Activated T-helper 17 cell treated with anti-CD3 and anti-CD28 coated beads, Interleukin-2, amount 50 U/mL, for 72 hours (primary cell): ENCODE data around the gene AP1G2. TPM values are rescaled to one million over a fixed set of nuclear protein-coding genes. Genes with fewer than 3 reads are reported as not detected.
A peak's percentile ranks its signal among the peaks of the same experiment; 100 is the strongest.

Experiments used
- ATAC-seq: fragments of 150-1000 bp; cut with Tn5 transposase; replicated peaks from 2 replicates; pipeline ENCODE4 v1.10.0; 2021; ENCODE audit warnings: mild to moderate bottlenecking, moderate library complexity
- H3K27ac Mint-ChIP-seq: one replicate; pipeline ENCODE4 v1.8.0; 2022; ENCODE audit warnings: mixed read lengths
- H3K27me3 Mint-ChIP-seq: one replicate; pipeline ENCODE4 v1.8.0; 2022; ENCODE audit warnings: mixed read lengths
- H3K36me3 Mint-ChIP-seq: one replicate; pipeline ENCODE4 v1.8.0; 2022; ENCODE audit warnings: low read depth, mild to moderate bottlenecking, mixed read lengths
- H3K4me1 Mint-ChIP-seq: one replicate; pipeline ENCODE4 v1.8.0; 2022; ENCODE audit warnings: mixed read lengths
- H3K4me3 Mint-ChIP-seq: one replicate; pipeline ENCODE4 v1.8.0; 2022; ENCODE audit warnings: mild to moderate bottlenecking, mixed read lengths
- H3K9me3 Mint-ChIP-seq: one replicate; pipeline ENCODE4 v1.8.0; 2022; ENCODE audit warnings: mixed read lengths
- total RNA-seq, 2 donors: library from RNA; stranded (reverse); gene quantifications; one replicate each; pipeline ENCODE4 v1.2.3, GENCODE V29; 2022

The AP1G2 gene
- total RNA-seq, 2 donors from 2014 or later, result 199 to 312 TPM

DNA sequence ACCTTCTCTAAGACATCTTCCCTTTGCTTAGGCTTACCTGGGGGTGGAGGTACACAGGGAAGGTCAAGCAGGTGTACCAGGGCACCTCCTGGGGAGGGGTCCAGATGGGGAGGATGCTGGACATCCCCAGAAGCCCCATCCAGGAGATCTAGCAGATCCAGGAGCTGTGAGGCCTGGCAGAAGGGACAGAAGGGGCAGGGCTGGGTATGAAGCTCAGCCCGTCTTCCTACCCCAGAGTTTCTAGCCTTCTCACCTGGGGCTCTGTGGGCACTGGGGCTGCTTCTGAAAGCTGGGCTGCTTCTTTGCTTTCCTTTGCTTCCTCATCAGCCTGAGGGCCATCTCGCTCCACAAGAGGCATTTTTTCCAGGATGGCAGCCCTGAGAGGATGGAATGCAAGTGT is 6.3 kb downstream of the AP1G2 start:
- H3K36me3 Mint-ChIP-seq, result peaks cover 89% of the 10 kb centered on the region
- ATAC-seq, result no peak
- H3K4me1 Mint-ChIP-seq, result peaks cover 31% of the 10 kb centered on the region
- H3K9me3 Mint-ChIP-seq, result no peaks in the 10 kb centered on the region
- H3K27ac Mint-ChIP-seq, result peak overlapping the region; percentile 76
- no peaks in the 10 kb centered on the region for H3K27me3 Mint-ChIP-seq
- H3K4me3 Mint-ChIP-seq, result no peak overlapping the region

DNA sequence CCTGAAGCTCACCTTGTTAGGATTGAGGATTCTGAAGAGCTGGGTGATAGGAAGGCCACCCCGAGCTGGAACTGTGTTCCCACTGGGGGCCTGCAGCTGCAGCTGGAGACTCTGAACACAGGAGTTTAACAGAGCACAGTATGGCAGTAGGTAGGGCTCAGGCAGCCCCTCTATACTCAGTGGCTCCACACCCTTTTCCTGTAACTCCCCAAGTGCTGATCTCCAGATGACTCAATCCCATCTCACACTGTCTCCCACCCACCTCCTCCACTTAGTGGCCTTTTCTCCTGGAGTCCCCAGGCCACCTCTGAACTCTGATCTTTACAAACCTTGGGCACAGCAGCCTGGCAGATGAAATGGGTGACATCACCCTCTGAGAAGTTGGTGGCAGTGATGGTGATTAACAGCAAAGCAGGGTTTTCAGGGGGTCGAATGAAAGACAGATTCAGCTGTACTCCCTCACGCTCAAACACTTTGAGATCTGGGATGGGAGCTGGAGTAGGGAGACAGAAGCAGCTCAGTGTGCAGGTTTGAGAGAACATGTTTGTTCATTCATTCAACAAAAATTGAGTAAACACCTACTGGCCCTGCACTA is 7.6 kb downstream of the AP1G2 start:
- Mint-ChIP-seq H3K36me3 (peaks cover 77% of the 10 kb centered on the region), H3K27ac (peak overlapping the region; percentile 76), H3K27me3 (no peaks in the 10 kb centered on the region), H3K9me3 (no peaks in the 10 kb centered on the region), H3K4me1 (peaks cover 37% of the 10 kb centered on the region), H3K4me3 (no peak overlapping the region)
- ATAC-seq, result no peak

DNA sequence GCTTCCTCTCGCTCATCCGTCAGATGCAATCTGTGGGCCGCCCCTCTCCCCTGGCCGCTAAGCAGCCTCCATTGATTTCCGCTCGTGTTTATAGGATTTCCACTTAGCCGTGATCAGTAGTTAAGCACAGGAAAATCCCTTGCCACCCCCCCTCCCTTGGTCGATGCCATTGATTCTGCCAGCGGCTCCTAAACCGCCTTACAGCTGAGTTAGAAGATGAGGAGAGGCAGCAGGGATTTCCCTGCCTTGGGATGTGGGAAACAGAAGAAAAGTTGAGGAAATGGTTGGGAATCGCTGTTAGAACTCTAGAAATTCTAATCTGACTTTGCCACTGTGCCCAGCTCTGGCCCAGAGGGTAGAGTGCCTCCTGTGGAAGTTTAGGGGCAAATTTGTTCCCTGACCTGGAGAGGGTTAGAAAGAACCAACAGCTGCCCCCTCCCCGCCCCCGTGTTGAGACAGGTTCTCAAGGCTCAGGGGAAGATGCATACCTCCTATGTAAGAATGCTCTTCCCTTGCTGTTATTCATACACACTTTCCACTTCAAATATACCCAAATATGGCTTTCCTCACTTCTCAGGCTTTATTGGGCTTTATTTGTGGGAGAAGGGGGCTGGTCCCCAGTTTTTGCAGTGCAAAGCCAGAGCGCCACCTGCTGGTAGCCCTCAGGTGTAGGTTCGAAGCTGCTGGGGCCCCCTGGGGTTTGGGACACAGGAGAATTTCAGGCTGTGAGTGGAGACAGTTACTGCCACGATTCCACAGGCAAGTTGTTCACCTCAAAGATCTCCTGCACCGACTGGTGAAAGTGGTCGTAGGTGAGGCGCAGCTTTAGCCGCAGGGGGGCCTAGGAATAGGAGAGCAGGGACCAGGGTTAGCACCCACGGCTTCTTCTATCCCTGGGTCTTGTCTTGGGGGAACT is 8.3 kb downstream of the AP1G2 start:
- H3K27me3 Mint-ChIP-seq, result no peaks in the 10 kb centered on the region
- ATAC-seq, result no peak
- H3K4me1 Mint-ChIP-seq, result peaks cover 37% of the 10 kb centered on the region
- H3K36me3 Mint-ChIP-seq, result peaks cover 69% of the 10 kb centered on the region
- peak overlapping the region; percentile 76 for H3K27ac Mint-ChIP-seq
- H3K9me3 Mint-ChIP-seq, result no peaks in the 10 kb centered on the region
- peak overlapping the region; percentile 90 for H3K4me3 Mint-ChIP-seq

DNA sequence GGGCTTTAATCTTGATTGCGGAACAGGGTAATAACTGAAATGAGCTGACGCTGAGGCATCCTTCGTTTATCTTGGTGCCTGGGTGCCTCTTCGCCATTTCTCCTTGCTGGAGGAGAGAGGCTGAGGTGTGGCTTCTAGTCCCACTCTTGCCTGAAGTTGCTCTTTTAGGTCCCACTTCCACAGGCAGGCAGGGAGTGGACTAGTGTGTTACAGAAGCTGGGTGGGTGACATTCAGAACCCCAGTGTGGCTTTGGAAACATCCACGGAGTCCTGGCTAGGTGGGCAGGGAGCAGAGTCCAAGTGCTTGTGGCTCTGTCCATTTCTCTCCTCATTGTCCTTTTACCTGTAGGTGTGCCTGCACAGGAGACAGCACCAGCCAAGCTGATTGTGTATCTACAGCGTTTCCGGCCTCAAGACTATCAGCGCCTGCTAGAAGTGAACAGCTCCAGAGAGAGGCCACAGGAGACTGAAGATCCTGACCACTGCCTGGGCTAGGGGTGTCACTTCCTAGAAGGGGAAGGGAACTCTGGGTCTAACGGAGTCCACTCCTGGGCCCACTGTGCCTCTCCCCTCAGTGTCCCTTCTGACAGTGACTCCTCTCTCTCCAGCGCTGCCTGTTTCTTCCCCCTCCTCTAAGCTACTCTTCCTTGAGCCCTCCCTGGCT is 9.1 kb downstream of the AP1G2 start:
- no peak for ATAC-seq
- H3K4me3 Mint-ChIP-seq, result peak overlapping the region; percentile 90
- H3K27me3 Mint-ChIP-seq, result no peaks in the 10 kb centered on the region
- peaks cover 61% of the 10 kb centered on the region for H3K36me3 Mint-ChIP-seq
- H3K27ac Mint-ChIP-seq, result no peak overlapping the region
- H3K4me1 Mint-ChIP-seq, result peaks cover 37% of the 10 kb centered on the region
- no peaks in the 10 kb centered on the region for H3K9me3 Mint-ChIP-seq

DNA sequence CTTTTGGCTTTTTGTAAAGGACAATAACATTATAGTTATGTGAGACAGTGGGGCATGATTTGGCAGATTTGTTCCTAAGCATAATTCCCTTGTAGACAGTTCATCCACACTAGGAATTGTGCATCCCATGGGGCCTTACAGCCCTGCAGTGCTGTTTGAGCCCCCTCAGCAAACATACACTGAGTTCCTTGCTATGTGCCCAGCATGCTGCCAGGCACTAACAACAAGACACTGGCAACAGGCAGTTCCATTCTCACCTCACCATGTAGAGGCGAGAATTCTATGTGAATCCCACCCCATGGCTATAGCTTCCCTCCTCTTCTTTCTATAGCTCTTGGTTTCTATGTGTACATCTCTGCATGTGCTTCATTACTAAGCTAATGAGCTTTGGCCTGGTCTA is 9.6 kb downstream of the AP1G2 start:
- Mint-ChIP-seq H3K27me3 (no peaks in the 10 kb centered on the region), H3K36me3 (peaks cover 56% of the 10 kb centered on the region), H3K4me3 (peak overlapping the region; percentile 90), H3K9me3 (no peaks in the 10 kb centered on the region), H3K4me1 (peaks cover 34% of the 10 kb centered on the region), H3K27ac (peak overlapping the region; percentile 71)
- ATAC-seq, result no peak

DNA sequence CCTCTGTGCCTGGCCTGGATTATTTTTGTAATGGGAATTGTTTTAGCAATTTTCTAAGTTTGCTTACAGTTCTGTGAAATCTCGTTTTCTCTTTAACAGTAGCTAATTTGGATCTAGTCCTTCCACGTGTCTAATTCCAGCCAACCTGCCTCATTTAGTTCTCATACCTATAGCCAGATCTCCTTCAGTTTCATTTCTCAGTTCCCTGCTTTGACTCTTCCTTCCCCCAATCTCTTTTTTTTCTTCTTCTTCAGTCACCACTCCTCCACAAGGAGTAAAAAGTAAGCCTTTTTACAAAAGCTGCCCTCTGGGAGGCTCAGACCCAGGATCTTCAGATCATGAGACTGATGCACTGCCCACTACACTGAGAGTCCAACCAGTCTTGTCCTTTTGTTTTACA is 10.1 kb downstream of the AP1G2 start:
- H3K27me3 Mint-ChIP-seq, result no peaks in the 10 kb centered on the region
- peaks cover 31% of the 10 kb centered on the region for H3K4me1 Mint-ChIP-seq
- peaks cover 52% of the 10 kb centered on the region for H3K36me3 Mint-ChIP-seq
- H3K27ac Mint-ChIP-seq, result peak overlapping the region; percentile 71
- H3K4me3 Mint-ChIP-seq, result peak overlapping the region; percentile 90
- ATAC-seq, result no peak
- no peaks in the 10 kb centered on the region for H3K9me3 Mint-ChIP-seq

DNA sequence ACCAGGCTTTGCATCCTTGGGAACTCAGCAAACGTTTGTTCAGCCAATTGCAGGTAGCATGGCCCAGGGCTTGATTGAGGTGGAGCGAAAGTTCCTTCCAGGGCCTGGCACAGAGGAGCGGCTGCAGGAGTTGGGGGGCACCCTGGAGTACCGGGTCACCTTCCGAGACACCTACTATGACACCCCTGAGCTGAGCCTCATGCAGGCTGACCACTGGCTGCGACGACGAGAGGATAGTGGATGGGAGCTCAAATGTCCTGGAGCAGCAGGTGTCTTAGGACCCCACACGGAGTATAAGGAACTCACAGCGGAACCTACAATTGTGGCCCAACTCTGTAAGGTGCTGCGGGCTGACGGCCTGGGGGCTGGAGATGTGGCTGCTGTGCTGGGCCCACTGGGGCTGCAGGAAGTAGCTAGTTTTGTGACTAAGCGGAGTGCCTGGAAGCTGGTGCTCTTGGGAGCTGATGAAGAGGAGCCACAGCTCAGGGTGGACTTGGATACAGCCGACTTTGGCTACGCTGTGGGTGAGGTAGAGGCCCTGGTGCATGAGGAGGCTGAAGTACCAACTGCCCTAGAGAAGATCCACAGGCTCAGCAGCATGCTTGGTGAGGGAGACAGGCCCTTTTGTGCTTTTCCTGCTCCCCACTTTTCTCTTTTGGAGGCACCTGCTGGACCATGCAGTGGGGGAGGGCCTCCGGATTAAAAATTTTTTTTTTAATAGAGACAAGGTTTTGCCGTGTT is 10.7 kb downstream of the AP1G2 start:
- H3K9me3 Mint-ChIP-seq, result no peaks in the 10 kb centered on the region
- peak overlapping the region; percentile 71 for H3K27ac Mint-ChIP-seq
- peaks cover 45% of the 10 kb centered on the region for H3K36me3 Mint-ChIP-seq
- peaks cover 33% of the 10 kb centered on the region for H3K4me1 Mint-ChIP-seq
- H3K27me3 Mint-ChIP-seq, result no peaks in the 10 kb centered on the region
- no peak for ATAC-seq
- H3K4me3 Mint-ChIP-seq, result peak overlapping the region; percentile 90

DNA sequence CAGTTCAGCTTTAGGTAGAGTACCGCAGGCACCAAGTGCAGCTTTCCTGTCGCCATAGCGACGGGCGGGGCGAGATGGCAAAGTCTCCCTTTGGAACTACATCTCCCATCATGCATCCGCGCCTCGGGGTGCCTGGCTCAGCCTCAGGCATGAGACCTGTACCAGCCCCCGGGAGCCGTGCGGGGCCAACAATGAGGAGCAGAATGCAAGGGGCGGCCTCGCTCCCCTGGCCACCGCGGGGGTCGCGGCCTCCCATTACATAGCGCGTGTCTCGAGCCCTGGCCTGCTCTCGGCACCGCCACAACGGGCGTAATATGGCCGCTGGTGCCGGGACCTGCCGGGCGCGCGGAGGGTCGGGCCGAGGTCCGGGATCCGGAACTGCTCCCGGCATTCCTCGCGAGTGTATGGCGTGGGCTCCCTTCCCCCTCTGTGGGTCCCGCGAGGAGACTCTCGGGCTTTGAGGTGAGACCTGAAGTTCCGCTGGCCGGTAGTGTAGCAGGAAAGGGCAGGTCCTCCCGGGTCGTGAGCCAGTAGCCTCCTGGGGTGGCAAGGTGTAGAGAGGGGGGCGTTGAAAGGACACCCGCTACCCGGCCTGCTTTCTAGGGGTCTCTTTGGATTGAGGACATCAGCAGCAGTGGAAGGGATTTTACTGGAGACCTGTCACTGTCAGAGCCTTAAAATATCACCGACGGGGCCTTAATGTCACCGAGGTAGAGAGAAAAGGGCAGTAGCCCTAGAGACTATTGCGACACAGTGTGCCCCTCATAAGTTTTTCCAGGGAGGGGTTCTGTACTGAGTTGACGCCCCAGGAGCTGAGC is 11.5 kb downstream of the AP1G2 start, which contains the start of gene THTPA:
TSS of gene THTPA (plus strand) at position 390 of the 818 bp plus-strand sequence. CDS start 487 bp downstream, outside the sequence.
- Mint-ChIP-seq H3K4me1 (peaks cover 30% of the 10 kb centered on the region), H3K27ac (peak within 1 kb of the TSS; percentile 71), H3K4me3 (peak within 1 kb of the TSS; percentile 90), H3K9me3 (no peaks in the 10 kb centered on the region), H3K36me3 (peaks cover 37% of the 10 kb centered on the region), H3K27me3 (no peaks in the 10 kb centered on the region)
- ATAC-seq, result peak; percentile 85

DNA sequence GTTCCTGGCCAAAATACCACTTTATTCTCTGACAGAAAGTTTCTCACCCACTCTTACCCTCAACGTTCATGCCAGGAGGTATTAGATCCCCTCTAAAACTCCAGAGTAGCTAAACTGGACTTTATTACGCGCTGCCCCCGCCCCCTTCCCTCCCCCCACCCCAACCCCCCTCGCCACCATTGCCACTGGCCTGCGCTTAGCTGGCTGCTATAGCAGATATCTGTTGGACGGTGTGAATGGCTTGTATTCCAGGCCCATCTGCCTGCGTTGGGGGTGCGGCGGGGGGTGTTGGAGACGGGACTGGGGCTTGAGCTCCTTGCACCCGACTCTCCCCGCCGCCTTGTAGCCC is 12.1 kb downstream of the AP1G2 start:
- H3K36me3 Mint-ChIP-seq, result peaks cover 31% of the 10 kb centered on the region
- no peaks in the 10 kb centered on the region for H3K9me3 Mint-ChIP-seq
- no peaks in the 10 kb centered on the region for H3K27me3 Mint-ChIP-seq
- H3K4me1 Mint-ChIP-seq, result peaks cover 30% of the 10 kb centered on the region
- ATAC-seq, result no peak
- H3K27ac Mint-ChIP-seq, result peak overlapping the region; percentile 71
- peak overlapping the region; percentile 90 for H3K4me3 Mint-ChIP-seq

DNA sequence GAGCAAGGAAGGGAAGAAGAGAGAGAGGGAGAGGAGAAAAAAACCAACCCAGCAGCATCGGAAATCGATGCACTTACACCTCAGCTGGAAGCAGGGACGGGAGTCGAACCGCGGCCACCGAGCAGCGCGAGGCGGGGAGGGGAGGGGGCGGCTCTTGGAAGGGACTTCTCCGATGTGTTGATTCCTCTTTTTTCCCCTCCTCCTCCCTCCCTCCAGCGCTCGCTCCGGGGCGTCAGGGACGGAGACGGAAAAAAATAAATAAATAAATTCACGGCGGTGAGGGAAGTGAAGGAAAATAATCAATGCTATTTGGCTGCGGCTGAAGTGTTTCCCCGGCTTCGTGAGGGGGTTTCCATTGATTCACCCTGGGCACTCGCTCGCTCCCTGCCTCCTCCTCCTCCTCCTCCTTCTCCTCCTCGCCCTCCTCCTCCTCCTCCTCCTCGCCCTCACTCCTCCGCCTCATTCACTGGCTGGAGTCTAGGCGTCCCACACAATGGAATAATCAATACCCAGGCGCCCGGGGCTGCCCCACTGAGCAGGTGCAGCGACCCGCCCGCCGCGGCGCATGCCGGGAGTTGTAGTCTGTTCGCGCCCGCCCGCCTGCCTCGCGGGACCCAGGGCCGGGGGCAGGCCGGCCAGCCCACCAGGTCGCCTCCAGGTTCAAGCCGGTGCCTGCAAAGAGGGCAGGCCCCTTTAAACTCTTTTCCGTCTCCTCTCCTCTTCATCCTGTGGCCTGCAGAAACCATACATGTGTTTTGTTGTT is 16.1 kb downstream of the AP1G2 start, which contains the start of gene ZFHX2:
TSS of gene ZFHX2 (minus strand) at position 500 of the 763 bp plus-strand sequence. CDS start 16,440 bp downstream, outside the sequence.
- H3K27ac Mint-ChIP-seq, result no peak within 1 kb of the TSS
- H3K4me1 Mint-ChIP-seq, result peaks cover 11% of the 10 kb centered on the region
- ATAC-seq, result peak; percentile 76
- no peaks in the 10 kb centered on the region for H3K27me3 Mint-ChIP-seq
- no peaks in the 10 kb centered on the region for H3K9me3 Mint-ChIP-seq
- H3K36me3 Mint-ChIP-seq, result no peaks in the 10 kb centered on the region
- no peak within 1 kb of the TSS for H3K4me3 Mint-ChIP-seq

DNA sequence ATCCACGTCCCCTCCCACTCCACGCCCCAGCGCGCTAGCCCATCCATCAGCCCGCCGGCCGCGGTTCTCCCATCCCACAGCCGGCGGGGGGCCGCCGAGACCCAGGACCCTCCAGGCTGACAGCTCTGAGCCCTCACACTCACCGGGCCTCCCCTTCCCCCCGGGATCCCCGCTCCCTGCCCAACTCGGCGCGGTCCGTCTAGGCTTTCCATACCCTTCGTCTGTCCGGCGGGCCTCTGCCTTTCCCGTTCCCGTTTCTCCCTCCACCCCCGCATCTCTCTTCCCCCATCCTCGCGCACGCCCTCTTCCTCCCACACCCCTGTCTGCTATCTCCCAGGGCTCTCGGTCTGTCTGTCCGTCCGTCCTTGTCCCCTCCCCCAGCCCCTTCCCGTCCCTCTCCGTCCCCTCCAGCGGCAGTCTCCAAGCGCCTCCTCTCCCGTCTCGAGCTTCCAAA is 16.8 kb downstream of the AP1G2 start:
- no peak for ATAC-seq
- Mint-ChIP-seq H3K4me1 (peaks cover 10% of the 10 kb centered on the region), H3K36me3 (no peaks in the 10 kb centered on the region), H3K4me3 (no peak overlapping the region), H3K27me3 (no peaks in the 10 kb centered on the region), H3K27ac (no peak overlapping the region), H3K9me3 (no peaks in the 10 kb centered on the region)

DNA sequence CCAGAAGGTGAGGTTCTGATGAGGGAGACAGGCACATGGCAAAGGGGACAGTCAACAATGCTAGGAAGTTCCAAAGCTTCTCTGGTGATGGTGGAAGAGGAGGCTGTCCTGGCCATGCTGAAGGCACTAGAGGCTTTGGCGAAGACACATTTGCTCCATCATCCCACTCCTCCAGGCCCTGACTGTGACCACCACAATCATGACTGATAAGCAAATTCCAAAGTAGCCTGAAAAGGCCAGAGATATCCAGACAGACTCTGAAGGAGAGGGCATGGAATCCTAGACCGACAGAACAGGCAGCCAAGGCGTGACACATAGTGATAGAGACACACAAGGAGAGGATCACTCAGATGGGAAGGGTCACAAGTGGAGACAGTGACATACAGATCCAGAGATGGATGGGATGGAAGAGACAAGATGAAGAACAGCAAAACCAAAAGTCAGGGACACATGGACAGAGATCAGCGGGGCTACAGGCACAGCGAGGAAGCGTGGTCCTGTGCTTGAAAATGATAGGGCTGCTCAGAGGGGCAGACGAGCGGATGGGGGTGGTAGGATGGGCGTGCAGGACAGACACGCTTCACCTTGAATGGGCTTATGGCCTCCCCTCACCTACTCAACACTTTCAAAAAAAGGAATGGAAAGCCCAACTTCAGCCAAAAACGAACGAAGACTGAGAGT is 17.3 kb downstream of the AP1G2 start:
- Mint-ChIP-seq H3K27ac (no peak overlapping the region), H3K4me3 (no peak overlapping the region), H3K9me3 (no peaks in the 10 kb centered on the region), H3K4me1 (peaks cover 7% of the 10 kb centered on the region), H3K27me3 (no peaks in the 10 kb centered on the region), H3K36me3 (no peaks in the 10 kb centered on the region)
- ATAC-seq, result no peak
